Fibroblast of pulmonary artery (primary cell): ENCODE measurements around the gene PVR.

Experiments
- DNase-seq: peaks from one replicate; pipeline ENCODE4 v3.0.0-alpha.2; 2010; ENCODE audit warnings: low read depth
- H3K4me3 ChIP-seq: replicated peaks from 2 replicates; pipeline ENCODE4 v1.5.1; 2011; ENCODE audit warnings: low read depth, mild to moderate bottlenecking, control low read depth, low read length, moderate library complexity
- TF ChIP-seq, protein P1 (sequence below): IDR thresholded peaks from 2 replicates; pipeline ENCODE4 v1.5.1; 2011; ENCODE audit warnings: mild to moderate bottlenecking, control low read depth, low read length, inconsistent platforms; ENCODE audit errors: missing control alignments

The PVR gene

DNA sequence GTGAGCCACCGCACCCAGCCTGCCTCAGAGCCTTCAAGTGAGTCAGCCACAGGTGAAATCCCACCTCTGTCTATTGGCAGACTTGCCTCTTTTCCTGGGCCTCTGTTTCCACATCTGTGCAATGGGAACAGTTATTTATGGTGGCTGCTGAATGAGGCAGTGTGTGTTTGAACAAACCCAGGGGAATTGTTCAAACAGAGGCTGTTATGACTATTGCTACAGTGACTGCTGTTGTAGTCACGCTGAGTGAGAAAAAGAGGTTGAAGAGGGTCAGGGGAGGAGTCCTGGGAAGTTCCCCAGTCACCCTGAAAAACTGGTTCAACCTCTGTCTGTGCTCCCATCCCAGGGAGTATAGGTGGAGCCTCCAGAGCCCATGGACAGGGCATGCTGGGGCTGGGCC, 27.7 kb downstream of the PVR start, which contains the start of gene CEACAM19:
CEACAM19 (plus strand) TSS at position 83 of the 400 bp plus-strand sequence. CDS start 450 bp downstream, outside the sequence.
- no peak within 1 kb of the TSS for H3K4me3 ChIP-seq
- DNase-seq: no peak
- TF ChIP-seq, protein P1, sequence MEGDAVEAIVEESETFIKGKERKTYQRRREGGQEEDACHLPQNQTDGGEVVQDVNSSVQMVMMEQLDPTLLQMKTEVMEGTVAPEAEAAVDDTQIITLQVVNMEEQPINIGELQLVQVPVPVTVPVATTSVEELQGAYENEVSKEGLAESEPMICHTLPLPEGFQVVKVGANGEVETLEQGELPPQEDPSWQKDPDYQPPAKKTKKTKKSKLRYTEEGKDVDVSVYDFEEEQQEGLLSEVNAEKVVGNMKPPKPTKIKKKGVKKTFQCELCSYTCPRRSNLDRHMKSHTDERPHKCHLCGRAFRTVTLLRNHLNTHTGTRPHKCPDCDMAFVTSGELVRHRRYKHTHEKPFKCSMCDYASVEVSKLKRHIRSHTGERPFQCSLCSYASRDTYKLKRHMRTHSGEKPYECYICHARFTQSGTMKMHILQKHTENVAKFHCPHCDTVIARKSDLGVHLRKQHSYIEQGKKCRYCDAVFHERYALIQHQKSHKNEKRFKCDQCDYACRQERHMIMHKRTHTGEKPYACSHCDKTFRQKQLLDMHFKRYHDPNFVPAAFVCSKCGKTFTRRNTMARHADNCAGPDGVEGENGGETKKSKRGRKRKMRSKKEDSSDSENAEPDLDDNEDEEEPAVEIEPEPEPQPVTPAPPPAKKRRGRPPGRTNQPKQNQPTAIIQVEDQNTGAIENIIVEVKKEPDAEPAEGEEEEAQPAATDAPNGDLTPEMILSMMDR: no peak

DNA sequence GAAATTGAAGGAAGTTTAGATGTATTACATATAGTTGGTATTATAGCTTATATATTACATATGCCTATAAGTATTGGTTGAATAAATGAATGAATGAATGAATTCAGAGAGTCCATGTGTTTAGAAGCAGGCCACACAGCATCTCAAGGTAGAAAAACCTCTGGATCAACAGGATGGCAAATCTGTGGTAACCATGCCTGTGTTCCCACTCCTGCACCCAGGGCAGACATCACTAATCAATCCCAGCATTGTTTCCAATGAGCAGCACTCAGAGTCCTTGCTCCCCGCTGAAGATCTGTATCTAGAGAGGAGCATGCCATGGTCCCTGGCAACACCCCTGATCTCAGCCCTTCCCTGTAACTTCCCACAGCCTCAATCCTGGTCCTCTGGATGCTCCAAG, 28.5 kb downstream of the PVR start:
- no peak for DNase-seq
- TF ChIP-seq, protein P1: no peak
- H3K4me3 ChIP-seq: no peak overlapping the region

DNA sequence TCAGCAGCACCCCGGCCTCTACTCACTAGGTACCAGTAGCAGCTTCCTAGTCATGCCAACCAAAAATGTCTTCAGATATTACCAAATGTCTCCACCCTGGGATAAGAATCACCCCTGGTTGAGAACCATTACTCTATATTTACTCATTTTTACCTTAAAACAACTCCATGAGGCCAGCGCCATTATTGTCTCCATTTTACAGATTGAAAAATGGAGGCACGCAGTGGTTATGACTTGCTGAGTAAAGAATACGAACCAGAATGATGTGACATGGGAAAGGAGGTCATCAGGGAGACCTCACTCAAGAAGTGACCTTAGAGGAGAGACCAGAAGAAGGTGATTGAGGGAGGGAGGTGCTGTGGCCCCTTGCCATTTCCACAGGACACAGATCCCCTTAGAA, 29.8 kb downstream of the PVR start:
- no peak for DNase-seq
- no peak overlapping the region for H3K4me3 ChIP-seq
- TF ChIP-seq, protein P1: no peak

DNA sequence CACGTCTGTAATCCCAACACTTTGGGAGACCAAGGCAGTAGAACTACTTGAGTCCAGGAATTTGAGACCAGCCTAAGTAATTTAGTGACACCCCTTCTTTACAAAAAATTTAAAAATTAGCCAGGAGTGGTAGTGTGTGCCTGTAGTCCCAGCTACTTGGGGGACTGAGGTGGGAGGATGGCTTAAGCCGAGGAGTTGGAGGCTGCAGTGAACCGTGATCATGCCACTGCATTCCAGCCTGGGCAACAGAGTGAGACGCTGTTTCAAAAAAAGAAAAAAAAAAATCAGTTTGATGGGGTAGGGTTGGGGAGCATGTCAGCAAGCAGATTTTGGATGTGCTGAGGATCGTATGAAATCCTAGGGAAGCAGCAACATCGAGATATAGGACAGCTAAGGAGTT, 31.8 kb downstream of the PVR start:
- TF ChIP-seq, protein P1: no peak
- no peak overlapping the region for H3K4me3 ChIP-seq
- no peak for DNase-seq

DNA sequence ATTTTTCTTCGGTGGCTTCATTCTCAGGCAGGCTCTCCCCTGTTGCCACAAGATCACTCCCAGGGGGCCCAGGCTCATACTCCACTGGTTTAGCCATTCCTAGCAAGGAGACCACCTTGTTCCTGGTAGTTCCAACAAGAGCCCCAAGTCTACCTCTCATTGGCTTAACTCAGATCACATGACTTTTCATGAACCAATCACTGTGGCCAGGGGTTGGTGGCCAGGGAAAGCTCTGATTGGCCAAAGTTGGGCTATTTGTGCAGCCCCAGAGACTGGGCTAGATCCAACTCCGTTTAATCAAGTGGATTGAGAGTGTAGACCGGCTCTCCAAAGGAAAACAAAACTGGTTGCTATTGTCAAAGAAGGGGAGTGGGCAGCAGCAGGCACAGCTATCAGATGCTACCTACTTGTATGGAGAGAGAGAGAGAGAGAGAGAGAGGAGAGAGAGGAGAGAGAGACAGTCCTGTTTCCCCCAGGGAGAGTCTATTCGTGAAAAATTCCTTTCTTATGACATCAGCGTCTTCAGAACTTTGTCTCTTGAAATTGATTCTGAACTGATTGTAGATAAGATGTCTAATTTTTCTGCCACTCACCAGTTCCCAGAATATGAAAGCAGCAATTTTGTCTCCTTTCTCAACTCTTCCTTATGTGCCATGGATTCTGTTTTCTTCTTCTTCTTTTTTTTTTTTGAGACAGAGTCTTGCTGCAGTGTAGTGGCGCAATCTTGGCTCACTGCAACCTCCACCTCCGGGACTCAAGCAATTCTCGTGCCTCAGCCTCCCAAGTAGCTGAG, 33.5 kb downstream of the PVR start:
- TF ChIP-seq, protein P1: no peak
- H3K4me3 ChIP-seq: no peak overlapping the region
- DNase-seq: peak; percentile 62

DNA sequence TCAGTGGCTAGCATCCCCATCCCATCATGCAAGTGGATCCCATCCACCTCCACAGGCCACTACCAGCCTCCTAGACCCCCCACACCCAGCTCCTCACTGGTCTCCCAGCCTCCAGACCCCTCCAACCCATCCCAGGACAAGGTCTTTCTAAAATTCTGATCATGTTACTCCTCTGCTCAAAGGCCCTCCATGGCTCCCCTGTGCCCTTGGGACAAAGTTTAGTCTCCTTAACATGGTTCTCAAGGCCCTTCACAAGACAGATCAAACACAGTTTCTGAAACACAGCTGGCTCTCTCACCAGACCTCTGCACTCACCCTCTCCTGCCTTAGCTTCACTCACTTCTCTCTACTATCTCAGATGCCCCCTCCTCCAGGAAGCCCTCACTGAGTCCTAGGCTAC, 36.8 kb downstream of the PVR start:
- TF ChIP-seq, protein P1: no peak
- no peak for DNase-seq

More for the DNA sequence above, 36.8 kb downstream of the PVR start:
- H3K4me3 ChIP-seq: no peak overlapping the region
